ENCODE measurements around the gene SUCO.

GRCh38 chr1:172574080-172574479, 41.1 kb downstream of the SUCO start:
- no peak for TF ChIP-seq CTCF (IDR thresholded peaks at IDR 0.05)
- TF ChIP-seq POLR2AphosphoS5 (IDR thresholded peaks at IDR 0.05) = no peak
- TF ChIP-seq POLR2A (IDR thresholded peaks at IDR 0.05) = no peak

Data from gastroesophageal sphincter (tissue), 3 donors.